HG03159 (cell line): ENCODE data around the gene CNNM1.
A peak's percentile ranks its signal among the peaks of the same experiment; 100 is the strongest.

Experiments used
- ATAC-seq: cut with Tn5 transposase; IDR thresholded peaks from one replicate; pipeline ENCODE4 v1.9.1; 2021; ENCODE audit warnings: mild to moderate bottlenecking, moderate library complexity; ENCODE audit not compliant: unreplicated experiment

The CNNM1 gene

DNA sequence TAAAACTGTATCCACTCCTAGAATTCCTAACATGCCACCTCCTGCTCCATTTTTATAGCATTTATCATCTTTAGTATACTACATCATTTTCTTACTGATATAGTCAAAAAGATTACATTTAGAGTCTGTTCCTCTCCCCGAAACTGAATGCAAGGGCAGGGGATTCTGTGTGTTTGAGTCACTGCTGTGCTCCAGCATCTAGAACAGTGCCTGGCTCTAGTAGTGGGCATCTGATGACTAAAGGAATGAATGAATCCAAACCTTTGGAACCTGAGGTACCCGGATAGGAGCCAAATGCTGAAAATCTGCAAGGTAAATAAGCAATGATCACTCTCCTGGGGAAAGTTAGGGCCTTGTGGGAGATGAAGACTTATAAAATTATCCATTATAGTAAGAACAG lies 82.4 kb downstream of the CNNM1 start:
- ATAC-seq: no peak

DNA sequence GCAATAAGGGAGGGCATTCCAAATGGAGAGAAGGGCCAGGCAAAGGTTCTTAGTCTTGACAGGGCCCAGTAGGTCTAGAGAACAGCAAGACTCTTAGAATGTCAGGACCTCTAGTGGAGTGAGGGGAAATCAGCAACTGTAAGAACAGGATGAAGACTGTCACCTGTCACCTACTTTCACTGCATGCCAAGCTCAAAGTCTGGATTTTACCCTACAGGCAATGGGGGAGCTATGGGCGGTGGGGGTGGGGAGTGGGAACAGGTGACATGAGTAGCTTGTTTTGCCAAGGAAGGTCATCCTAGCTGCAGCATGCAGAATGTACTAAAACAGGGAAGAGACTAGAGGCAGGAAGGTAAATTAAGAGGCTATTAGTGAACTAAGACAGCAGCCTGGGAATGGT lies 82.9 kb downstream of the CNNM1 start:
- no peak for ATAC-seq

DNA sequence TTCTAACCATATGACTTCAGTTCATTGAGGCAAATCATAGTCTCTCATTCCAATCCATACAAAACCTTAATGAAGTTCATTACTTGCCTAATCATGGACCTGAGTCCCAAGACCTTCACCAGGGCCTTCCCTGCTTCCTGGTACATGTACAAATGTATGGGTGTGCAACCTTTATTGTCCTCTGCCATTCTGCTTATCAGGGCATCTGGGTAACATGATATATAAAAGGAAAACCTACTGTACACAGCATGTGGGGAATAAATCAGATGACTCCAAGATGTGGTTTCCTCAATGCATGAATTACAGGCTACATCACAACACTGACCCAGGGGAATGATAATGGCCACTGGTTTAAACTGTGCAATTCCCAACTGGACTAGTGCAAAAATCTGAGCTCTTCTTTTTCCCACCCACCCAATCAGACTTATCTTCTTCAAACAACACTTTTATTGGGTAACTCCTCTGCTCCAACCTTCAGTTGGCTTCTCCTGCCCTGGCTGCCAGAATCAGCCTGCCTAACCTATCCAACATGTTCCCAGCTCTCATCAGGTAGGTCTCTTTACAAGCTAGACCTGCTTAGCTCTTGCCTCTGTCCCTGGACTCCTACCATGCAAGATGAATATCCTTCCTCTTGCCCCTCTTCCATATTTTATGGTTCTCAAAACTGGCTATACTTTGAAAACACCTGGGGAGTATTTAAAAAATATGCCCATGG lies 89.9 kb downstream of the CNNM1 start:
- ATAC-seq: no peak

DNA sequence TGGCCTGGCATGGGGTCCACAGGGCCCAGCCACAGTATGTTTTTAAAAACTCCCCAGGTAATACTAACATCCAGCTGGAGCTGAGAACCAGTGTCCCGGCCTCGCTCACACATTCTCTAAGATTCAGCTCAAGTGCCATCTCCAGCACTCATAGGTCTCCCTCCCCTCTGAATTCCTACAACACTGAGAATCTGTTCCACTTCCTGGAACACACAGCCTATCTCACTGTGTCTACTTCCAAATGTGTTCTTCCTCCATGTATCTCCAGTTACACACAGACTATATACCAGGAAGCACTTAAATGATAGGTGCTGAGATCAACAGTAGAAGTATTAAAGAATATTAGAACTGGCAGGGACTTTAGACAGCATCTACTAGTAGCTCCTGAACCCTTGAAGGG lies 90.5 kb downstream of the CNNM1 start:
- ATAC-seq: no peak

DNA sequence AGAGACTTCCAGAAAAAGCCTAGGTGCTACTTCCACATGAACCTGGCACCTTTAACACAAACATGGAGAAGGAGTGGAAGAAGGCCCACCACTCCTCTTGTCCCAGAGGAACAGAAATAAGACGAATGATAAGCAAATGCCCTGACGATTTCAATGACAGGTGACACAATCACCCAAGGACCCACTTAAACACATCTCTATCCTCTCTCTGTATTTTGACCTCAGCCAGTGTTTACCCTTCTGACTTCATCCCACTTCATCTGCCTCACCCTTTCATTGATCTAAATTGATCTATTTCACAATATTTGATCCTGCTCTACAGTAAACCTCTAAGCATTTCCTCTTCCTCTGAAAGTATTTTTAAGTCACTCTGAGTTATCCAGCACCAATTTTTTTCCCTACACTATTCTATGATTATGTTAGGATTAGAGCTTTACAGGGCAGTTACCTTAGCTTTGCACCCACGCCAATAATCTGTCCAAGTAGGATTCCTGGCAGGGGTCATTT lies 92.1 kb downstream of the CNNM1 start:
- no peak for ATAC-seq

DNA sequence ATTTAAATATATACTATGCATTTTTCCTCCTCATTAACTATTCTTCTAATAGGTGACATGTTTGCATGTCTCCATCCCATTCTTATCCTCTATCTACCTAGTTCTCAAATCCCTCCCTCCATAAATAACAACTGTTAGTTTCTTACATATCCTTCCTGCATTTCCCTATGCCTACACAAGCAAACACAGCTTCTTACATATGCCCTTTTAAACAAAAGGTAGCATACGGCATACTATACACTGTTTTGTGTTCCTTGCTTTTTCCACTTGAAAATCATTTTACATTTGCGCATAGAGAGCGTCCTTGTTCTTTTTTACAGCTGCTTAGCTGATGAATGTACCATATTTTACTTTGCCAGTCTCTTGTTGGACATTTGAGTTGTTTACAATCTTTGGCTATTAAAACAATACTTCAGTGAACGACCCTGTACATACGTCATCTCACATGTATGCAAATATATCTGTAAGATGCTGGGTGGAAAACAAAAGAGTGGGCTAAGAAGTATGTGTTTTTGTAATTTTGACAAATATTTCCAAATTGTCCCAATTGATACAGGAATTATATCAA lies 93.5 kb downstream of the CNNM1 start:
- no peak for ATAC-seq

DNA sequence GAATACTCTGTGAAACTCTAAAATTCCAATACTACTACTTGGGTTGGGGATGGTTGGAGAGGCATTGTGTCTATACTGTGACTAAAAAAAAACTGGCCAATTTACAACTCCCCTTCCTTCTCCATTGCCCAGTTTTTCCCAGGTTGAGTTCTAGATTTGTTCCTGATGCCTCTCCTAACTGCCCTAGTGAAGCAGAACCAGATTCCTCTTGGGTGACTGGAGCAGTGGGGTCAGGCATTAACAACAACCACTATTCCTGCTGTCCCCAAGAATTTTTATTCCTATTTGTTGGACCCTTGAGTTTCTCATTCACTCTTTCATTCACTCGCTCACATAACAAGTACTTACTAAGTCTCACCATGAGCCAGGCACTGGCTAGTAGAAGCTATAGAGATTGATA lies 95.5 kb downstream of the CNNM1 start:
- ATAC-seq: no peak

DNA sequence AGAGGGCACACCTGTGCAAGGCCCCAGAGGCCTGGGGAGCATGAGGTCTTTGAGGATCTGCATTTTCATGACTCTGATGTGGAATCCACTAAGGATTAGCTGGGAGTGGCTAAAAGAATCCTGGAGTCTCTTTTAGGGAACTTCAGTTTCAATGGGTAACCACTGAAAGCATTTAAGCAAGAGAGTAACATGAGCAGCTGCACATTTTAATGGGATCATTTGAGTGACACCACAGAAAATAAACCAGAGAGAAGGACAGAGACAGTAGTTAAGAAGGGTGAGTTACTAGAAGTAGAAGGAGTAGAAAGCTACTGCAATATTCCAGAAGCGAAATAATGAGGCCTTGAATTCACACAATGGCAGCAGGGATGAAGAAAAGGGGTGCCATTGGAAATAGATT lies 96.0 kb downstream of the CNNM1 start:
- ATAC-seq: no peak

DNA sequence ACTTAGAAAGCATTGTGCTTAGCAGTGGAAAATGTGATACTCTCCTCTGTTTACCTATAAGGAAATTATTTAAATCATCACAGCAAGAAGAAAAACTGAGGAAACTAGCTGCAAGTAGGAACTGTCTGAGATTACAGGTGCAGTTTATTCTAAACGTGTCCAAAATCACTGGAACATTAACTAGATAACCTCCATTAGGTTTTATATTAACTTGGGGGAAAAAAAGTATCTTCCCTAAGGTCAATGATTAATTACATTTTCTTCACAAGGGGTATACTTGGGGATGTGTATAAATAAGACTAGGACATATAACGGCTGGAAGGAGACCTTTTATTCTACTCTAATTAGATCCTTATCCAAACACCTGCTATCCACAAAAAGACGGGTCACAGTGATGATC lies 97.5 kb downstream of the CNNM1 start:
- no peak for ATAC-seq

DNA sequence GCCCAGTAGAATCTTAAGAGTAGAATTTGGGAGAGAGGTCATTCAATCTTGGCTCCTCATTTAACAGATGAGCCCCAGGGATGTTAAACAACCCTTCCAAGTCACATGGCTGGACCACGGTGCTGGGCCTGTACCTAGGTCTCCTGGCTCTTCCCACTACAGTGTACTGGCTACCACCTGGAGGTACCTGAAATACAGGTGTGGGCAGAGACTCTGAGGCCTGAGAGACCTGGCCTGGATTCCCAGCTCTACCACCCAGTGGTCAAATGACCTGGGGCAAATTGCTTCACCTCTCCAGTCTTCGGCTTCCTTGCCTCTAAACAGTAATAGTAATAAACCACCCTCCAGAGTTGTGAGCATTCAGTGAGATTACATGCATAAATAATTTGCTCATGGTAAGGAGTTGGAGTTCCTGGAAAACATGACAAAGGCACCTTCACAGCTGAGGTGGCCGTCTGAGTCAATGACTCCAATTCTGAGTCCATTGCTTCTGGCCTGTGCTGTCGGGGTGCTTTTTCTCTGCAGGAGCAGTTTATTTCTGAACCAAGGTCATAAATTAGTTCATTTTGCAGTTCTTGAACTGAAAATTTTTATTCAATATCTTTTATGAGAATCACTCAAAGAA lies 98.5 kb downstream of the CNNM1 start:
- ATAC-seq: no peak

DNA sequence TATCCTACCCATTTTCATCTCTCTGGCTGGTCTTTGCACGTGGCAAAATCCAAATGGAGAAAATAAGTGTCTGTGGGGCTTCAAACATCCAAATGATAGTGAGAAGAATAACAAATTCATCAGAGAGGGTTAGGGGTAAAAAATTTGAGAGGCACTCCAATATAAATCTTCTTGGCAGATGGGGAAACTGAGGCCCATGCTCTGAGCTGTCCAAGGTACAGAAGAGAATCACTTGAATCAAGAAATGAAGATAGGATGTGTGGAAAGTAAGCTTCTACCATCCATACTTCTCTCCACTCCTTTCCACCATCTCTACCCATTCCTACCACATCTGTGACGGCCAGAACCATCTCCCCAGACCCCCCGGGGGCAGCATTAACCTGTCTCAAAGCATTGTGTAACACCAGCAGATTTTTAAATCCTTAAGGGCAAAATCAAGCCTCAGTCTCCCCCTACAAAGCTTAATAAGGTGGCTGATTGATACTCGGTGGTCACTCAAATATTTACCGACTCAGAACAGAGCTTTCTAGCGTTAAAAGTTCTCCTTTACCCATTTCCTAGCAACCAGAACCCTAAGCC lies 100.5 kb downstream of the CNNM1 start:
- no peak for ATAC-seq

DNA sequence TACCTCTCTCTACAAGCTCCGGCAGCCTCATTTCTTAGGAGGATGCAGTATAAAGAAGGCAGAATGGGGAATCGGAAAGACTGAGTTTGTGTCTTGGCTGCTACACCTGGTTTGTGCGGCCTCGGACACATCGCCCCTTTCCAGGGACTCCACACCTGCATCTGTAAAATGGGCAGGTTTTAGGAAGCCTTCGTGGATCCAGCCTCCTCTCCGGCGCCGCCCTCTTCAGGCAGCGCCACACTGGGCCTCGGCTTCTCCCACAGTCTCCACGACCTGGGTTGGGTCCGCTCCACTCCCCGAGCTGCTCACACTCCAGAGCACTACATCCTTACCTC lies 100.9 kb downstream of the CNNM1 start:
- ATAC-seq: peak; percentile 12

DNA sequence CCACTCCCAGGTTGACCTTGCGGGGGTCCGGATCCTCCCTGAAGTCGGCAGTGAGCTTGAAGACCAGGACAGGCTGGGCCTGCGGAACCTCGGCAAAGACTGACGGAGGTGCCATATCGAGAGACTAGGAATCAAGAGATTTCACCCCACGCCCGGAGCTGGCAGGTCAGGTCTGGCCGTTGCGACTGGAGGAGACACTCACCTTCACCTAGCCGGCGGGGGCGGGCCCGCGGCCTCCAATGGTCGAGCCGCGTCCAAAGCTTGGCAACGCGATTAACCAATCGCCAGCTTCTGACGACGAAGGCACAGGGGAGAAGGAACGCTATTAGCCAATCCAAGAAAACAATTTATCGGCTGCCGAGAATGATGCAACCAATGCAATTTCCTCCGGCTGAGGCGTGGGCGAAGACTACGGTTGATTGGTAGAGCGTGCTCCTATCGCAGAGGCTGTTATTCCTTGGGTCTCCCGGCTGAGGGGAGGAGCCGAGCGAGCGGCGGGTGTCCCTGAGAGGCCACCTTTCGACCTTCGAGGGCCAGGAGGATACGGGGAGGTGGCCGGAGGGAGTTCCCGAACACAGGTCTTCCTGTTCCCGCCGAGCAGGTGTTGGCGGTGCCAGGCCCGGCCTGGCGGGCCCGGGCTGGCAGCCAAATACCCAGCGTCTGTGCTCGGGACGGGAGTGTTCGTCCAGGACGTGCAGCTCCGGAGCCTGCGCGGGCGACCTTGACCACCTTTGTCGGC lies 101.5 kb downstream of the CNNM1 start, which contains the start of gene GOT1:
TSS of gene GOT1 (minus strand) at position 174 of the 739 bp plus-strand sequence. CDS start at position 115, 59 bp downstream.
- peak; percentile 94 for ATAC-seq

DNA sequence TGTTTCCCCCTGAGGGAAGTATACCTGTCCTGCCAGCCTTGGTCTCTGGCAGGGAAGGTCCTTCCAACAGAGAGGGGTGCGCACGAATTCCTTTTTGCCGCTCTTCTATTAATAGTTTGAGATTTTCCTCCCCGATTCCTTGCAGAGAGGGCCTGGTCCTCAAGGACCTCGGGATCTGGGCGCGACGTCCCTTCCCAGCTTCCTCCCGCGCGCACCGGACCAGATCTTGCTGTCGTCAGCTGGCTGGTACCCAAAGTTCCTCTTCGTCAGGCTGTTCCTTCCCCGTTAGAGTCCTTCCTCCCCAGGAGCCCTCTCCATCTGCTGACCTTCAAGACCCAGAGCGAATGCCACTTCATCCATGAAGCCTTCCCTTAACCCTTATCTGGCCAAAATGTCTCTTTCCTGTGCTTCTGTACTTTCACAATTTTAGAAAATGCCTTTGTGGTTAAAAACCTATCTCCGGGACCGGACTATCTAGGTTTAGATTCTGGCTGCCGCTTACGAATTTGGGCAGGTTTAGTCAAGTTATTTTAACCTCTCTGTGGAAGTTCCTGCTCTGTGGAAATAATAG lies 102.1 kb downstream of the CNNM1 start:
- ATAC-seq: no peak

DNA sequence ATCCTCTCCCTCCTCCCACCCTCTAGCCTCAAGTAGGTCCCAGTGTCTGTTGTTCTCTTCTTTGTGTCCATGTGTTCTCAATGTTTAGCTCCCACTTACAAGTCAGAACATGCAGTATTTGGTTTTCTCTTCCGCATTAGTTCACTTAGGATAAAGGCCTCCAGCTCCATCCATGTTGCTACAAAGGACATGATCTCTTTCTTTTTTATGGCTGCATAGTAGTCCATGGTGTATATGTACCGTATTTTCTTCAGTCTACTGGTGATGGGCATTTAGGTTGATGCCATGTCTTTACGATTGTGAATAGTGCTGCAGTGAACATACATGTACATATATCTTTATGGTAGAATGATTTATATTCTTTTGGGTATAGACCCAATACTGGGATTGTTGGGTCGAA lies 102.9 kb downstream of the CNNM1 start:
- no peak for ATAC-seq

DNA sequence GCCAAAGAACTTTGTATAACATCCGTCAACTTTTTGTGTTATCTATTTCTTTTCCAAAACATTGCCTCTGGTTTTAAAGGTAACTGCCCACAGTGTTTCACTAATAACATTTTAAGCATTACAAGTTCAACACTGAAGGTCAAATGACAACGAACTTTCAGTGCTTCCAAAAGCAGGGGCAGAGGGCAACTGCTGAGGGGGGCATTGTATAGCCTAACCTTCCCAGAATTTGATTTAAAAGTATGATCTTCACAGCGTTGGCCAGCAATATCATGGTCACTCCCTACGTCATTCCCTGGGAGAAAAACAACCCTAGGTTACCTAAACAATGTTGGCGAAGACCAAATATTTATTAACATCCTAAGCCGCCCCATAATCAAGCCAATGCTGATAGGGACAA lies 103.7 kb downstream of the CNNM1 start:
- no peak for ATAC-seq

DNA sequence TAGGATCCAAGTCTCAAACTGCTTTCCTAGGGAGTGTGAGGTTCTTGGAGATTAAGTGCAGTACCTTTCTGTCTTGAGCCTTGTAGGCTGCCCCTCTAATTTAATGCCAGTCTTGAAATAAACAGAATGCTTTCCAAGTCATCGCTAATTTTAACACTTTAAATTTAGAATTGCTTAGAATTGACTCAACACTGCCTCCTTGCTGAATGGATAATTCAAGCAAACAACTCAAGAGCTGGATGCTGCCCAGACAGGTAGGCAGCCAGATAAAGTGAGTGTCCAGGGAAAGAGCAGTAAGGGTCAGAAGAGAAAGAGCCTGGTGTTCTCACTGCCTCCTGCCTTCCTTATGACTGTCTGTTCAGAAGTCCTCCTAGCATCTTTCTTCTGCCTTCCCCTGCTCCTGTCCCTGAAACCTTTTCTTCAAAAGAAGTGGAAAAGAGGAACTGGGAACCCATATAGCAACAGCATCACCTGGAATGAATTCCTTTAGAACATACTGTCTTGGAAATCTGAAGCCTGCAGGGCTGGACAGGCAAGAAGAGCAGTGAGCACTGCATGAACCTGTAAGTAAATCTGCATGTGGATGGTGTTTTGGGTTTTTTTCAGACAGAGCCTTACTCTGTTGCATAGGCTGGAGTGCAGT lies 104.3 kb downstream of the CNNM1 start:
- ATAC-seq: no peak

DNA sequence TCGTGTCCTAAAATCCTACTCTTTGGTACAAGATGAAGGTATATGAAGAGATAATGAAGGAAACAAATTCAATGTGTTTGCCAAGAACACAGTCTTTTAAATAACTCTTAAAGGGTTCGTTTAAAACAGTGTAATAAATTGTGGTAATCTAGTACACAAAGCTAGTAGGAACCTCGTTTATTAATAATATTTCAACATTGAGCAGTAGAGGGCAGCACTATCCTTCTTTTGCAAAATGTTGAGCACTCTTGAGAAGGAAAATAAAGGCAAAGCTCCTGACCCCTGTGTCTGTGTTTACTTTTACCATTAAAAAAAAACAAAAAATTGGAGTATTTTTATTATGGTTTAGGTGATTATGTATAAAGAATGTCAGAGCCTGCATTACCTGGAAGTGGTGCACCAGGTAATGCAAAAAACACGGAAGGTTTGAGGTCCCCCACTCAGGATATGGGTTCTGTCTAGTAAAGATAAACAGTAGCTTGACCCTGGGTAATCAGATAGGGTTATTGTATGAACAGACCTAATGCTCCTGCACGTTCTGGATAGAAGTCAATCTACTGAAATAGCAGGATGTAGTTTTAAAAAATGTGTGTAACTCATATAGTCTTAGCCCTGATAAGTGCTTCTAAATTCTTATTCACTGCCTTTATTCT lies 107.0 kb downstream of the CNNM1 start:
- ATAC-seq: no peak

DNA sequence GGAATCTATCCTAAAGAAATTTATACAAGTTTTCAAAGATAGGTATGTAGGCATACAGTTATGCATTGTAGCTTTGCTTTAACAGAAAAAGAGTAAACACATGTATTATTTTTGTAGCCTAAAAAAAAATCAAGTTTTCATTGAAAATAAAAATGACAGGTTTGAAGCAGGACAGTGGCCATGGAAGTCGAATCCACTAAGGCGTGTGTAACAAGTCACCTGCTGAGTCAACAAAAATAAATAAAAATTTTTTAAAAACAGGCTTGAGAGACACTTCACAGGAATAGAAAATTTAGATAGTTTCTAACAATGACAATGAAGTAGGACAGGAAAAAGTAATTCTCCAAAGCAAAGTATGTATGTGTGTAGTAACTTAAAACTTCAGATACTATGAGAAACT lies 109.7 kb downstream of the CNNM1 start:
- no peak for ATAC-seq

DNA sequence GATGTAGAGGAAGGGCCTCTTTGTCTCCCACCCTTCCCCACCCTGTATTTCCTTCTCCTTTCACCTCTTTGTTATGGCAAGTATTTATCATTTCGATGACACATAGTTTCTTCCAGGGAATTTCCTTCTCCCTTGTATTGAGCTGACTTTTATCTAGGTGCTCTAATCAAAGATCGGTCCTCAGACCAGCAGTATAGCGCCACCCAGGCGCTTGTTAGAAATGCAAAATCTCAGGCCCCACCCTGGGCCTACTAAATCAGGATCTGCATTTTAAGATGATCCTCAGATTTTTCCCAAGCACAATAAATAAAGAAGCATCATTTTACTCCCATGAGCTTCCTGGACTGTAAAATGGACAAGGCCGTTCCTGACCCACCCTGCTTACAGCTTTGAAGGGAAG lies 113.2 kb downstream of the CNNM1 start:
- ATAC-seq: no peak
